Stimulated activated CD8-positive, alpha-beta memory T cell treated with anti-CD3 and anti-CD28 coated beads, Interleukin-15, amount 100 ng/mL, for 4 hours (primary cell): Measurements from ENCODE around the gene ASTN2.

Source experiments
- DNase-seq, 2 donors: peaks; one replicate each; pipeline ENCODE4 v3.0.0-alpha.2; 2020; ENCODE audit warnings: low read depth in 2 of 2

The ASTN2 gene

GRCh38 chr9:116491219-116491618, 923.6 kb downstream of the ASTN2 start:
- no peak for DNase-seq

- no peak for DNase-seq
Measured at GRCh38 chr9:116490321-116490720, 924.5 kb downstream of the ASTN2 start.

- DNase-seq: no peak
Measured at GRCh38 chr9:116488373-116488772, 926.5 kb downstream of the ASTN2 start.

DNA sequence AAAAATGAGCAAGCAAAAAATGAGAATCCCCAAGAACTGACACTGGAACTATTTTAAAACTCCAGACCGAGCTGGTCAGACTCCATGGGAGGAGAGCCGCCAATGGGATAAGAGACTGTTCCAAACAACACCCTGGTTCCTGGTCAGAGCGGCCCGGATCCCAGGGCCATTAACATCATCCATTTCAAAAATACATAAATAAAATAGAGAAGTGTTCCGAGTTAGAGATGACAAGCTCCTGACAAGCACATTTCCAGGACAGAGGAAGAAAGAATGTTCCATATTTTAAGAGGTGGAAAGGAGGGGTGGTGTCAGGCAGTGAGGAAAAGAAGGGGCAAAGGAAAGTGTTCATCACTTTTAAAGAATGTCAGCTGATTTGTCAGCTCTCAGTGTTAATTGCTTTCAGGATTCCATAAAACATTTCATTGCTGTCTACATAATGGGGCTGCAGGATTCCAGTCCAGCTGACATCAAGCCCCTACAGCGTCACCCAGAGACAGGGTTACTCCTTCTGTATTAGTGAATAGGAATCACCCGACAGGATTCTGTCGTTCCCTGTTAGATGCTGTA, 930.3 kb downstream of the ASTN2 start:
- no peak for DNase-seq

DNA sequence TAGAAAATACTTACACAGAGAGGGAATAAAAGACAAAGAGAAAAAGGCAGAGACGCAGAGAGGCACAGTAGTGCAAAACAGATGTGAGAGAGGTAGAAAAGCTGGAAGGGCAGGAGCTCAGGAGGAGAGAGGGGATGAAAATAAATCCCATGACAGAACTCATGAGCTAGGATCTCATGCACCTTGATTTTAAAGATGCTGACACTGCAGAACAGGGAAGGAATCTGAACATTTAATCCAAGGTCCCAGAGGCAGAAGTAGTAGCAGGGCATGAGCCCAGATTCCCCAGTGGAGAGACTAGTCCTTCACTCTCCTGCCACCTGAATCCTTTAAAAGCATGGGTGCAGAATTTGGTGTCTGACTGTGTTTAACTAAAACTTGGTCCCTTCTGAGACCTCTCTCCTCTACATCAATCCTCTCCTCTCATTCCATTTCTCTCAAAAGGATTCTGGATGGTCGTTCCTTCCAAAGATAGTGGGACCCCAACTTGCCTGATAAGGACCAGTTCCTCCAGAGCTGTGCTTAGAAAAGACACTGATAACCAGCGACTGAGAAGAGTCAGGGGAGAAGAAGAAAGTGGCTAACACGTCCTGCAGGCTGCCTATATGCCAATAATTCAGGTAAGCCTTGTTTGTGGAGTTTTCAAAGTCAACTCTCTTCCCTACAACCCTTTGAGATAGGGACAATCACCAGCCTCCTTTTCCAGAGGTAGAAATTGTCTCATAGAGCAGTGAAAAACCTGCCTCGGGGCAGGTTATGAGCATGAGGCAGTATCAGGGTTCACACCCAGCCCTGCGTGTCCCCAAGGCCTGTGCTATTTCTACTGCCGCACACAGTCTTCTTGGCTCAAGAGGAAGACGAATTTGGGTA, 931.0 kb downstream of the ASTN2 start:
- no peak for DNase-seq

- no peak for DNase-seq
Measured at GRCh38 chr9:116482740-116483139, 932.1 kb downstream of the ASTN2 start.

GRCh38 chr9:116480700-116481099, 934.2 kb downstream of the ASTN2 start:
- no peak for DNase-seq

DNA sequence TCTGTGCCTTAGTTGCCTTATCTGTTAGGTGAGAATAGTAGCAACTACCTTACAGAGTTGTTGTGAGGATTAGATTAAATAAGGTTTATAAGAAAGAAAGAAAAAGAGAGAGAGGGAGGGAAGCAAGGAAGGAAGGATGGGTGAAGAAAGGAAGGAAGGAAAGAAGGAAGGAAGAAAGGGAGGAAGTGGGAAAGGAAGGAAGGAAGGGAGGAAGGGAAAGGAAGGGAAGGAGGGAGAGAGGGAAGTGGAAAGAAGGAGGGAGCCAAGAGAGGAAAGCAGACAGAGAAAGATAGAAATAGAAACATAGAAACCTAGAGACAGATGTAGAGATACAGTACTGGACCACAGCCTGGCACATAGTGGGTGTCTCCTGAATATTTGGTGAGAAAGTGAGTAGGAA, 934.9 kb downstream of the ASTN2 start:
- no peak for DNase-seq

GRCh38 chr9:116479056-116479544, 935.8 kb downstream of the ASTN2 start:
- no peak for DNase-seq

- DNase-seq: no peak
Measured at GRCh38 chr9:116477584-116478141, 937.2 kb downstream of the ASTN2 start.

DNA sequence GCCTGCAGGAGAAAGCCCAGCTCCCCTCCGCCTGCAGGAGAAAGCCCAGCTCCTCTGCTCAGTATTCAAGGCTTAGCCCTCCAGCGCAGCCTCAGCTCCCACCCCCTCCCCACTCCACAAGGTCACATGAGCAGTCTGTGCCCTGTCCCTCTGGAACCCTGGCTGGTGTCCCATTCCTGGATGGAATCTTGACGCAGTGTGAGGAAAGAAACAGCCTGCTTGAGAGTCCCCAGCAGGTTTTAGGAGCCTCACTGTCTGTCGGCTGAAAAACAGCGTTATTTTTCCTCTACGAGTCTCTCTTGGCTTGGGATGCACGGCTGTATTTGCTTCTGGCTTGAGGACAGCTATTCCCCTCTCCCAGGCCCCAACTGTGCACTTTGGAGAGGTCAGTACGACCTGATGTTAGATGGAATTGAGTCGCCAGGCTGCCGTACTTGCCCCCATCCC, 937.9 kb downstream of the ASTN2 start:
- DNase-seq: no peak

- DNase-seq: no peak
Measured at GRCh38 chr9:116476002-116476401, 938.9 kb downstream of the ASTN2 start.

DNA sequence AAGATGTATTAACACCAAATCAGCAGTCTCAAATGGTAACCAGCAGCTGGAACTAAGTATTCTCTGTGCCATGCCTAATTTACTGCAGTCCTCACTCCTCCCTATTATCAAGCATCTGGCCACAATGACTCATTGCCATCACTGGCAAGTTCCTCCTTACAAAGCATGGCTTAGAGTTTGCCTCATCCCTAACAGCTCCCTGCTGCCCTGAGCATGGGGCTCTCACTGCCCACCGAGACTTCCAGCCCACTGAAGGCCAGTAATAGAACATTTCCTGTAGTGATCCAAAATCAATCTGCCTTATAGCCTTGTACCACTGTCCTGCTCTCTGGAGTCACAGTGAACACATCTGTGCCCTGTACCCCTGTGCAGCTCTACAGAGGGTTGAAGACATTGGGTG, 939.7 kb downstream of the ASTN2 start:
- DNase-seq: no peak

DNA sequence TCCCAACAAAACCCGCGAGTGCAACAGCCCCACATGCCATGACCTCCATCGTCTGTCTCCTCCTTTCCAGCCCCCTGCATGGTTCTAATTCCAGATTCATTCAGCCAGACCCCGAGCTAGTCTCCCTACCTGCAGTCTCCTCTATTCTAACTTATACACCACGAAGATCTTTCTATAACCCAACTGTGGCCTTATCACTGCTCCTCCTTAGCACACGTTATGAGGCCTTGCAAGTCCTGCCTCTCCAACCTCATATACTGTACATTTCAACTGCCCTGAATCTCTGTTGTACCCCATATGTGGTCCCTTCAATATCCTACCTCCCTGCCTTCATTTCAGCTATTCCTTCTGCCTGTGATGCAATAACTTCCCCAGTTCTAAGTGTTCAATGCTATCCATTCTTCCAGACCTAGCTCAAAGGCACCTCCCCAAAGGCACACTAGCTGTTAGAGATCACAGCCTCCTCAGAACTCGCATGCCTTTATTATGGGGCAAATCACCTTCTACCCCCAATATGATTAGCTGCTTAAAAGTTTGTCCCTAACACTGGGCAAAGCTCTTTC, 942.8 kb downstream of the ASTN2 start:
- no peak for DNase-seq

- DNase-seq: no peak
Measured at GRCh38 chr9:116471093-116471906, 943.6 kb downstream of the ASTN2 start.

- no peak for DNase-seq
Measured at GRCh38 chr9:116468793-116469527, 945.9 kb downstream of the ASTN2 start.

DNA sequence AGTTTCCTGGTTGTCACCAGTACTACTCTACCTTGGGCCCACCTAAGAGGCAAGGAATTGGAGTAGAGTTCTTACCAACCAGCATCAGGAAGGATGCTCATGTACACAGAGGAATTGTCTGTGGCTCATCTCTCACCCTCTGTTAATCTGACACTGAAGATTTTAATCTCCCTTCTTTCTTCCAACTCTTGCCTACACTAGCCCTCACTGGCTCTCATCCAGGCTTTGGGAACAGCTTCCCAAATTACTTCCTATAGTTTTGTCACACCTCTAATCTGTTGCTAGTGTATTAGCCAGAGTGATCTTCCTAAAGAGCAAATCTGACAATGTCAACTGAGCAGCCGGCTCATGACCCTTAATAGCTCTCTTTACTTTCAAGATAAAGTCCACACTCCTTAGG, 946.5 kb downstream of the ASTN2 start:
- no peak for DNase-seq

DNA sequence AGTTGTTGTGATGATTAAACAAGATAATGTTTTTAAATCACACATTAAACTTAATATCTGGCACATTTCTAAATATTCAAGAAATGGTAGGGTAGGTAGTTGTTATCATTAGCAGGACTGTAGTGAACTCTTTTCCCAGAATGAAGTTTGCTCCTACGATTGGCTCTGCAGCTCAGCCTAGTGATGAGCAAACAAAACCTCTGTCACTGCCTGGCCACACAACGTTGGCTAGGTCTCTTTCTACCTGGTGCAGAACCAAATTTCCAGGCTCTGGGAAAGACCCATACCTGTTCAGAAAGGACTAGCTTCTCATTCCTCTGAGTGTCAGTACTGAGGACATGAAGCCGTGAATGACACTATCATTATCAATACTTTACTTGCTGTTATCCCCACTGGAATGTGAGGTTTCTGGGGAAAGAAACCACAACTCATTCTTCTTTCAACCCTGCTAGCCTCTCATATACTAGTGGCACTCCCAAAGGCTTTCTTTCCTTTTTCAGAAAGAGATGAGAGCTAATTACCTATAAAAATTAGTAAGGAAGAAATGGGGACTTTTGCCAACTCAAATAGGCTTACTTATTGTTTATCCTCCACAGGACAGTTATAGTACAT, 947.0 kb downstream of the ASTN2 start:
- DNase-seq: no peak

DNA sequence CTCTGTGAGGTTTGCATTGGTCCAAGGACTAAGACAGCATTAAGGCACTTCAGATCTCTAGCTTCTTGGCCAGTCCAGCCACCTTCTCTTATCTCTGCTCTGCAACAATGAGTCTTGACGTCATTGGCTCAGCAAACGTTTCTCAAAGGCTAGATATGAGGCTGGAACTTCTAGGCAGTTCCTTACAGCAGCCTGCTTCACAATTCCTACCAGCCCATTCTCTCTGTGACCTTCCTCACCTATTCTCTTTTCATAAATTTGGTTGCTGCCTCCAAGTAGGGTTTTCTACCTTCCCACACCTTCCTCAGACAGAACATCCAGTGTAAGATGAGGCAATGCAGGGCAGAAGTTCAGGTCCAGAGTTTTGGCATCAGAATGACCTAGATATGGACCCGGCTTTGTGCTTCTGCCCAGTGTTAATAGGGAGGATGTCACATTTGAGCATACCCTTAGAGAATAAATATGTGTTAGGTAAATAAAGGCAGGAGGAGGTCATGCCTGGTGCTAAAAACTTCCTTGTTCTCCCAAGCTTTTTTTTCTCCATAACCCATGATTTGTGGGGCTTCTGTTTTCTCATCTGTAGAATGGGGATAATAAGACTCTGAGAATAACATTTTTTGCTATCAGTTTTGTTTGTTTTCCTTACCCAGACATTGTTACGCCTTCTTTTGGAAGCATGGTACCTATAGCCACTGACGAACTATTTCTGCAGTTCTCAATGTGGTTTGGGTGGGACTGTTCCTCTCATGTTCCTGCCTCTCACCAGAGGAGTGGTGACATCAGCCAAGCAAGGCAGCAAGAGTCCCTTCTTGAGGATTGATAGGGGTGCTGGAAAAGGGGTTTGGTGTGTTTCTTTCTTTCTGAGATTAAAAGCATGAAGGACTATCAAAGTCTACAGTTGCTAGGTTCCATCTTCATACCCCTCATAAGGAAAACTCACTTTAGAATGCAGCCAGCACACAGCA, 948.3 kb downstream of the ASTN2 start:
- no peak for DNase-seq
